IMR-90 (cell line): ENCODE measurements around the gene RAD51. TPM values are rescaled to one million over a fixed set of nuclear protein-coding genes. Genes with fewer than 3 reads are reported as not detected.

ENCODE experiments used
- ATAC-seq: fragments of 200-7000 bp; cut with Tn5 transposase; 2 replicates; pipeline ENCODE4 v1.9.1; 2020; ENCODE audit warnings: low read depth, mild to moderate bottlenecking, moderate library complexity
- BruUV-seq: library from RNA; stranded (reverse); fragments of 400-500 nt; replicated peaks from 2 replicates; lab custom pipeline; 2021; lab: Mats Ljungman, UMichigan
- CTCF ChIA-PET: fragments of 300-600 bp; formaldehyde crosslinking; extraction: SDS; loops from one replicate; lab custom pipeline; 2021; ENCODE audit warnings: antibody characterized with exemption; lab: Yijun Ruan, JAX
- POLR2A ChIA-PET: fragments of 300-600 bp; sonication (Branson Sonifier 250); formaldehyde crosslinking; loops from one replicate; lab custom pipeline; 2022; ENCODE audit warnings: antibody characterized with exemption; ENCODE audit not compliant: unreplicated experiment; lab: Charles Lee
- DNase-seq: peaks from one replicate; pipeline ENCODE4 v3.0.0; 2013
- H2AFZ ChIP-seq: replicated peaks from 2 replicates; pipeline ENCODE3; 2013; ENCODE audit warnings: low read length, mild to moderate bottlenecking; ENCODE audit not compliant: poor library complexity
- H2AK5ac ChIP-seq: 2 replicates; pipeline ENCODE4 v1.6.1; 2013; ENCODE audit warnings: low read depth, low read length, inconsistent platforms
- H2AK9ac ChIP-seq: replicated peaks from 2 replicates; pipeline ENCODE3; 2013; ENCODE audit warnings: mild to moderate bottlenecking, low read depth, low read length, moderate library complexity; ENCODE audit not compliant: poor library complexity
- H2BK120ac ChIP-seq: 2 replicates; pipeline ENCODE4 v1.6.1; 2013; ENCODE audit warnings: low read depth, low read length, inconsistent platforms
- H2BK15ac ChIP-seq: 3 replicates; pipeline ENCODE4 v1.6.1; 2013; ENCODE audit warnings: low read depth, low read length, inconsistent platforms
- H2BK20ac ChIP-seq: 2 replicates; pipeline ENCODE4 v1.6.1; 2013; ENCODE audit warnings: low read depth, mild to moderate bottlenecking, inconsistent platforms, low read length, moderate library complexity
- H2BK5ac ChIP-seq: 2 replicates; pipeline ENCODE4 v1.6.1; 2013; ENCODE audit warnings: mild to moderate bottlenecking, low read depth, low read length, inconsistent platforms; ENCODE audit not compliant: poor library complexity, severe bottlenecking
- H3K14ac ChIP-seq: replicated peaks from 2 replicates; pipeline ENCODE4 v1.6.1; 2013; ENCODE audit warnings: low read depth, low read length, inconsistent platforms
- H3K18ac ChIP-seq: 2 replicates; pipeline ENCODE4 v1.6.1; 2013; ENCODE audit warnings: low read depth, low read length, control low read depth
- H3K23ac ChIP-seq: 2 replicates; pipeline ENCODE4 v1.6.1; 2013; ENCODE audit warnings: low read depth, low read length, inconsistent platforms
- H3K27ac ChIP-seq: 2 replicates; pipeline ENCODE4 v1.5.1; 2013; ENCODE audit warnings: mild to moderate bottlenecking, control low read depth, low read length; ENCODE audit not compliant: insufficient read depth
- H3K27me3 ChIP-seq: 2 replicates; pipeline ENCODE4 v1.6.1; 2013; ENCODE audit warnings: low read length; ENCODE audit not compliant: control insufficient read depth, insufficient read depth
- H3K36me3 ChIP-seq: 2 replicates; pipeline ENCODE4 v1.6.1; 2013; ENCODE audit warnings: low read length, mixed read lengths; ENCODE audit not compliant: control insufficient read depth, insufficient read depth
- H3K4ac ChIP-seq: 2 replicates; pipeline ENCODE4 v1.6.1; 2013; ENCODE audit warnings: low read depth, low read length, inconsistent platforms
- H3K4me1 ChIP-seq: 2 replicates; pipeline ENCODE4 v1.6.1; 2013; ENCODE audit warnings: low read length, mixed read lengths; ENCODE audit not compliant: control insufficient read depth, insufficient read depth
- H3K4me2 ChIP-seq: 2 replicates; pipeline ENCODE4 v1.6.1; 2013; ENCODE audit warnings: low read depth, mild to moderate bottlenecking, control low read depth, low read length, moderate library complexity
- H3K4me3 ChIP-seq: 2 replicates; pipeline ENCODE4 v1.5.1; 2013; ENCODE audit warnings: low read depth, mild to moderate bottlenecking, control low read depth, low read length, moderate library complexity; ENCODE audit not compliant: insufficient read depth
- H3K56ac ChIP-seq: 2 replicates; pipeline ENCODE4 v1.6.1; 2013; ENCODE audit warnings: low read length, inconsistent platforms; ENCODE audit not compliant: insufficient read depth; ENCODE audit errors: extremely low read depth
- H3K79me1 ChIP-seq, 2 experiments: 2 replicates each; pipeline ENCODE4 v1.6.1; 2013; ENCODE audit warnings: low read length in 2 of 2, inconsistent platforms in 1 of 2, low read depth in 1 of 2
- H3K9ac ChIP-seq: 2 replicates; pipeline ENCODE4 v1.6.1; 2013; ENCODE audit warnings: low read depth, low read length, control low read depth
- H3K9me1 ChIP-seq: 2 replicates; pipeline ENCODE4 v1.6.1; 2013; ENCODE audit warnings: low read length, inconsistent platforms; ENCODE audit not compliant: insufficient read depth
- H3K9me3 ChIP-seq: 2 replicates; pipeline ENCODE4 v1.6.1; 2013; ENCODE audit warnings: low read length; ENCODE audit not compliant: control insufficient read depth, insufficient read depth
- H4K20me1 ChIP-seq: 2 replicates; pipeline ENCODE4 v1.6.1; 2013; ENCODE audit warnings: low read length, inconsistent platforms; ENCODE audit not compliant: insufficient read depth
- H4K5ac ChIP-seq: 2 replicates; pipeline ENCODE4 v1.6.1; 2013; ENCODE audit warnings: mild to moderate bottlenecking, low read depth, low read length, control low read depth
- H4K8ac ChIP-seq, 2 experiments: 2 replicates each; pipeline ENCODE4 v1.6.1; 2013; ENCODE audit warnings: low read depth in 2 of 2, low read length in 2 of 2, control low read depth in 1 of 2, inconsistent platforms in 1 of 2
- H4K91ac ChIP-seq: 2 replicates; pipeline ENCODE4 v1.6.1; 2013; ENCODE audit warnings: low read depth, low read length, inconsistent platforms; ENCODE audit not compliant: insufficient read depth
- MXI1 ChIP-seq: IDR thresholded peaks from 2 replicates; pipeline ENCODE4 v1.6.1; 2012; ENCODE audit warnings: low read depth, mild to moderate bottlenecking, low read length, moderate library complexity, borderline replicate concordance
- RAD21 ChIP-seq: IDR thresholded peaks from 2 replicates; pipeline ENCODE4 v1.6.1; 2012; ENCODE audit warnings: low read length, improper control_type of control experiment
- WGBS, 2 experiments: methylation state at CpG; one replicate each; pipeline versions ENCODE4 v1.1.5 to v1.1.7; 2013; ENCODE audit warnings: missing lambda C conversion rate in 2 of 2; ENCODE audit not compliant: insufficient read length in 1 of 2; ENCODE audit errors: extremely low coverage in 2 of 2; 5-methylcytosine and 5-hydroxymethylcytosine counted together
- dilution Hi-C: fragments of 300-500 bp; cut with HindIII; formaldehyde crosslinking; loops from one replicate; pipeline ENCODE4 v1.14.3; 2018; ENCODE audit warnings: low sequenced_read_pairs; ENCODE audit not compliant: unreplicated experiment
- in situ Hi-C: fragments of 300-500 bp; cut with MboI; formaldehyde crosslinking; loops from 3 replicates; pipeline ENCODE4 v1.14.3; 2019; ENCODE audit warnings: low sequenced_read_pairs, inconsistent platforms, mixed read lengths
- intact Hi-C: fragments of 100-400 bp; cut with micrococcal nuclease; formaldehyde crosslinking; loops from 2 replicates; pipeline ENCODE4 v1.10.0; 2022
- polyA plus RNA-seq, 3 experiments: library from polyadenylated mRNA; depleted of rRNA; stranded (reverse); fragments of >200 nt; gene quantifications; 2 replicates each; pipeline ENCODE4 v1.2.3, GENCODE V29; 2012; ENCODE audit warnings: low replicate concordance in 1 of 3
- total RNA-seq: library from RNA; depleted of rRNA; stranded (reverse); fragments of >200 nt; gene quantifications from 2 replicates; pipeline ENCODE4 v1.2.3, GENCODE V29; 2012

The RAD51 gene
- total and polyA plus RNA-seq, 2 of the 4 experiments (the other 2 are of a cell fraction): 6.8 to 8.4 TPM

GRCh38 chr15:40706121-40706520 is 11.1 kb downstream of the RAD51 start:
- no peak for DNase-seq
- ChIA-PET POLR2A (no interaction called here), CTCF (no interaction called here)
- no peak overlapping the region for H3K23ac ChIP-seq
- H2BK20ac ChIP-seq: no peak overlapping the region
- no peak overlapping the region for H3K56ac ChIP-seq
- H2AK9ac ChIP-seq: no peak overlapping the region
- no peaks in the 10 kb centered on the region for H3K79me1 ChIP-seq
- TF ChIP-seq RAD21: no peak
- no peak for TF ChIP-seq MXI1
- H3K9me1 ChIP-seq: no peaks in the 10 kb centered on the region
- H2BK120ac ChIP-seq: no peak overlapping the region
- H2AFZ ChIP-seq: no peak overlapping the region
- no peak overlapping the region for H2AK5ac ChIP-seq
- no peaks in the 10 kb centered on the region for H3K27me3 ChIP-seq
- no CpG with 5 or more reads among the region's 2 CpGs for WGBS, 2 experiments
- H4K5ac ChIP-seq: no peak overlapping the region
- in situ Hi-C loops (no loop called here), dilution Hi-C loops (no loop called here), intact Hi-C loops (no loop called here)
- H3K18ac ChIP-seq: no peak overlapping the region
- no TSS peak for BruUV-seq
- no peak overlapping the region for H3K4me2 ChIP-seq
- no peak overlapping the region for H3K4ac ChIP-seq
- H4K20me1 ChIP-seq: no peaks in the 10 kb centered on the region
- peaks cover 10% of the 10 kb centered on the region for H3K36me3 ChIP-seq
- ATAC-seq: no peak
- no peaks in the 10 kb centered on the region for H3K4me1 ChIP-seq
- no peak overlapping the region for H4K8ac ChIP-seq
- no peaks in the 10 kb centered on the region for H3K9me3 ChIP-seq
- H3K4me3 ChIP-seq: no peak overlapping the region
- no peak overlapping the region for H2BK5ac ChIP-seq
- H3K27ac ChIP-seq: no peak overlapping the region
- no peak overlapping the region for H4K91ac ChIP-seq
- no peak overlapping the region for H2BK15ac ChIP-seq
- no peak overlapping the region for H3K9ac ChIP-seq
- no peak overlapping the region for H3K14ac ChIP-seq
